Keratinocyte (primary cell): ENCODE measurements around the gene CHRNG. TPM values are rescaled to one million over a fixed set of nuclear protein-coding genes. Genes with fewer than 3 reads are reported as not detected.
A peak's percentile ranks its signal among the peaks of the same experiment; 100 is the strongest.

ENCODE experiments used
- DNase-seq: peaks from one replicate; pipeline ENCODE4 v3.0.0-alpha.2; 2011; ENCODE audit warnings: low read depth, missing footprints, low spot score
- FAIRE-seq: peaks from 2 replicates; lab custom pipeline; 2011; peaks lifted over from hg19 to GRCh38; lab: Jason Lieb, UNC
- H2AFZ ChIP-seq: 2 replicates; pipeline ENCODE4 v1.6.0; 2012; ENCODE audit warnings: low read length, control low read depth, inconsistent platforms; ENCODE audit not compliant: control insufficient read depth
- H3K27ac ChIP-seq: 2 replicates; pipeline ENCODE4 v1.5.1; 2011; ENCODE audit warnings: low read length; ENCODE audit not compliant: control insufficient read depth, insufficient read depth
- H3K27me3 ChIP-seq: 3 replicates; pipeline ENCODE4 v1.6.0; 2011; ENCODE audit warnings: low read length; ENCODE audit not compliant: control insufficient read depth, insufficient read depth; ENCODE audit errors: extremely low read depth
- H3K36me3 ChIP-seq, 2 experiments: 2 replicates in 1 of 2; 3 replicates in 1 of 2; pipeline ENCODE4 v1.5.1; 2011; ENCODE audit warnings: low read length in 2 of 2, mild to moderate bottlenecking in 1 of 2; ENCODE audit not compliant: control insufficient read depth in 2 of 2, insufficient read depth in 2 of 2; ENCODE audit errors: extremely low read depth in 1 of 2
- H3K4me1 ChIP-seq: 3 replicates; pipeline ENCODE4 v1.5.1; 2011; ENCODE audit warnings: low read length; ENCODE audit not compliant: control insufficient read depth, insufficient read depth; ENCODE audit errors: extremely low read depth
- H3K4me2 ChIP-seq: 3 replicates; pipeline ENCODE4 v1.6.0; 2011; ENCODE audit warnings: low read depth, low read length; ENCODE audit not compliant: control insufficient read depth, insufficient read depth; ENCODE audit errors: extremely low read depth
- H3K4me3 ChIP-seq, 3 experiments: fragments of 200-600 bp in 1 of 3; sonication (generic) in 1 of 3; 2 replicates in 2 of 3; 3 replicates in 1 of 3; pipeline ENCODE4 v1.5.1; 2011 to 2016; ENCODE audit warnings: low read length in 3 of 3, mild to moderate bottlenecking in 3 of 3, control low read depth in 2 of 3, inconsistent platforms in 1 of 3, low read depth in 1 of 3, mixed read lengths in 1 of 3, mixed run types in 1 of 3, moderate library complexity in 1 of 3; ENCODE audit not compliant: control insufficient read depth in 2 of 3, insufficient read depth in 2 of 3; ENCODE audit errors: extremely low read depth in 1 of 3
- H3K79me2 ChIP-seq: 2 replicates; pipeline ENCODE4 v1.6.0; 2012; ENCODE audit warnings: low read length; ENCODE audit not compliant: control insufficient read depth, insufficient read depth
- H3K9ac ChIP-seq: 3 replicates; pipeline ENCODE4 v1.6.0; 2011; ENCODE audit warnings: low read length; ENCODE audit not compliant: control insufficient read depth, insufficient read depth; ENCODE audit errors: extremely low read depth
- H3K9me1 ChIP-seq: 3 replicates; pipeline ENCODE4 v1.6.0; 2011; ENCODE audit warnings: low read length; ENCODE audit not compliant: control insufficient read depth, insufficient read depth; ENCODE audit errors: extremely low read depth
- H3K9me3 ChIP-seq: 2 replicates; pipeline ENCODE4 v1.5.1; 2012; ENCODE audit warnings: low read depth, low read length; ENCODE audit not compliant: control insufficient read depth
- H4K20me1 ChIP-seq: 3 replicates; pipeline ENCODE4 v1.6.0; 2011; ENCODE audit warnings: low read length; ENCODE audit not compliant: control insufficient read depth, insufficient read depth; ENCODE audit errors: extremely low read depth
- EZH2 ChIP-seq: IDR thresholded peaks from one replicate; pipeline ENCODE4 v1.6.1; 2012; ENCODE audit warnings: inconsistent platforms, mild to moderate bottlenecking, low read length, moderate library complexity
- dilution Hi-C: fragments of 300-500 bp; cut with MboI; formaldehyde crosslinking; loops from one replicate; pipeline ENCODE4 v1.7.0; 2020; ENCODE audit warnings: low sequenced_read_pairs; ENCODE audit not compliant: extremely low pct_ligation_motif_present
- polyA plus RNA-seq, 5 experiments: library from polyadenylated mRNA; depleted of rRNA in 3 of 5; stranded (reverse) in 3 of 5; stranded (forward) in 1 of 5; unstranded in 1 of 5; fragments of >200 nt; gene quantifications; 1 replicate in 1 of 5; 2 replicates in 3 of 5; 3 replicates in 1 of 5; pipeline versions ENCODE4 v1.2.1 to v1.2.3, GENCODE V29; 2011 to 2012; ENCODE audit warnings: missing spikeins in 2 of 5, low read depth in 1 of 5, low replicate concordance in 1 of 5
- TF ChIP-seq, protein P1 (sequence below), 3 experiments: IDR thresholded peaks in 1 of 3; conservative IDR thresholded peaks in 1 of 3; optimal IDR thresholded peaks in 1 of 3; 2 replicates in 2 of 3; 3 replicates in 1 of 3; pipeline versions ENCODE3 to v1.5.1; 2011; ENCODE audit warnings: low read length in 3 of 3, mild to moderate bottlenecking in 3 of 3, moderate library complexity in 2 of 3, control low read depth in 1 of 3, inconsistent platforms in 1 of 3; ENCODE audit not compliant: insufficient read depth in 2 of 3; ENCODE audit errors: extremely low read depth in 1 of 3

CHRNG gene
- polyA plus RNA-seq, 1 donor (not counting 4 experiments of a cell fraction or from before 2014, with no cell fraction given) = not detected

DNA sequence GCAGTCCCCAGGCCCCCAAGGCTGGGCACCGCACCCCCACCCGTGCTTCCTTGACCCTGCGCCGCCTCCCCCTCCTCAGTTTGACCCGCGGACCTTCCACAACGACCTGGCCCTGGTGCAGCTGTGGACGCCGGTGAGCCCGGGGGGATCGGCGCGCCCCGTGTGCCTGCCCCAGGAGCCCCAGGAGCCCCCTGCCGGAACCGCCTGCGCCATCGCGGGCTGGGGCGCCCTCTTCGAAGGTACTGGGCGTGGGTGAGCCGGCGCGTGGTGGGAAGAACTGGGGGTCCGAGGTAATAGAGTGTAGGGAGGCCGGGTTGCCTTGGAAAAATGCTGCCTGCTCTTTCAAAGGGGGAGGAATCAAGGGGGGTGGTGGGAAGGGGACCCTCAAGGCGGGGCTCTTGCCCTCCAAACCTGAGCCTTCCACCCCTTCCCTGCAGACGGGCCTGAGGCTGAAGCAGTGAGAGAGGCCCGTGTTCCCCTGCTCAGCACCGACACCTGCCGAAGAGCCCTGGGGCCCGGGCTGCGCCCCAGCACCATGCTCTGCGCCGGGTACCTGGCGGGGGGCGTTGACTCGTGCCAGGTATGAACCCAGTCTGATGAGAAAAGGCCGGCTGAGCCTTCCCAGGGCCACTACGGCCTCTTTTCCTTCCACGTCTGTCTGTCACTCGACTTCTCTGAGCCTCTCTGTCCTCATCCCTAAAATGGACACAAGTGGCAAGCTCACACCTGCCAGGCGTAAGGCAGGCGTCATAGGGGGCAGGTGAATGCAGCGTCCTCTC is 16.7 kb upstream of the CHRNG start:
- Histone ChIP-seq H3K36me3 (no peaks in the 10 kb centered on the region), H3K4me1 (no peaks in the 10 kb centered on the region), H3K9me3 (no peaks in the 10 kb centered on the region), H3K27ac (no peak overlapping the region), H3K9me1 (no peaks in the 10 kb centered on the region), H3K9ac (no peak overlapping the region), H3K4me2 (no peak overlapping the region), H3K79me2 (no peaks in the 10 kb centered on the region), H4K20me1 (no peaks in the 10 kb centered on the region), H3K27me3 (peaks cover 49% of the 10 kb centered on the region), H2AFZ (no peak overlapping the region), H3K4me3 (no peak overlapping the region)
- dilution Hi-C loops = no loop called here
- no peak for FAIRE-seq
- TF ChIP-seq, protein P1, sequence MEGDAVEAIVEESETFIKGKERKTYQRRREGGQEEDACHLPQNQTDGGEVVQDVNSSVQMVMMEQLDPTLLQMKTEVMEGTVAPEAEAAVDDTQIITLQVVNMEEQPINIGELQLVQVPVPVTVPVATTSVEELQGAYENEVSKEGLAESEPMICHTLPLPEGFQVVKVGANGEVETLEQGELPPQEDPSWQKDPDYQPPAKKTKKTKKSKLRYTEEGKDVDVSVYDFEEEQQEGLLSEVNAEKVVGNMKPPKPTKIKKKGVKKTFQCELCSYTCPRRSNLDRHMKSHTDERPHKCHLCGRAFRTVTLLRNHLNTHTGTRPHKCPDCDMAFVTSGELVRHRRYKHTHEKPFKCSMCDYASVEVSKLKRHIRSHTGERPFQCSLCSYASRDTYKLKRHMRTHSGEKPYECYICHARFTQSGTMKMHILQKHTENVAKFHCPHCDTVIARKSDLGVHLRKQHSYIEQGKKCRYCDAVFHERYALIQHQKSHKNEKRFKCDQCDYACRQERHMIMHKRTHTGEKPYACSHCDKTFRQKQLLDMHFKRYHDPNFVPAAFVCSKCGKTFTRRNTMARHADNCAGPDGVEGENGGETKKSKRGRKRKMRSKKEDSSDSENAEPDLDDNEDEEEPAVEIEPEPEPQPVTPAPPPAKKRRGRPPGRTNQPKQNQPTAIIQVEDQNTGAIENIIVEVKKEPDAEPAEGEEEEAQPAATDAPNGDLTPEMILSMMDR (optimal IDR thresholded peaks at IDR 0.05 in 1 of 3, IDR thresholded peaks at IDR 0.05 in 1 of 3, conservative IDR thresholded peaks at IDR 0.05 in 1 of 3; ENCODE audit: extremely low read depth in 1 of 3, insufficient read depth in 2 of 3, low read length in 3 of 3) = no peak
- peak; percentile 71 for TF ChIP-seq EZH2
- DNase-seq = no peak

- Histone ChIP-seq H3K9me1 (no peaks in the 10 kb centered on the region), H3K9ac (no peak overlapping the region), H3K9me3 (no peaks in the 10 kb centered on the region), H4K20me1 (no peaks in the 10 kb centered on the region), H3K27me3 (peaks cover 49% of the 10 kb centered on the region), H3K4me2 (no peak overlapping the region), H3K27ac (no peak overlapping the region), H3K4me1 (no peaks in the 10 kb centered on the region), H3K4me3 (no peak overlapping the region), H2AFZ (no peak overlapping the region), H3K36me3 (no peaks in the 10 kb centered on the region), H3K79me2 (no peaks in the 10 kb centered on the region)
- no peak for DNase-seq
- no peak for FAIRE-seq
- dilution Hi-C loops = no loop called here
- TF ChIP-seq EZH2 = peak; percentile 42
- TF ChIP-seq, protein P1 (optimal IDR thresholded peaks at IDR 0.05 in 1 of 3, IDR thresholded peaks at IDR 0.05 in 1 of 3, conservative IDR thresholded peaks at IDR 0.05 in 1 of 3; ENCODE audit: extremely low read depth in 1 of 3, insufficient read depth in 2 of 3, low read length in 3 of 3) = no peak
Measured at GRCh38 chr2:232523402-232523681, 16.1 kb upstream of the CHRNG start.
